IMR-90 (cell line): ENCODE results near the gene ADAMTS8. TPM values are rescaled to one million over a fixed set of nuclear protein-coding genes. Genes with fewer than 3 reads are reported as not detected.
A peak's percentile ranks its signal among the peaks of the same experiment; 100 is the strongest.

Experiments used
- ATAC-seq: fragments of 200-7000 bp; cut with Tn5 transposase; 2 replicates; pipeline ENCODE4 v1.9.1; 2020; ENCODE audit warnings: low read depth, mild to moderate bottlenecking, moderate library complexity
- BruUV-seq: library from RNA; stranded (reverse); fragments of 400-500 nt; replicated peaks from 2 replicates; lab custom pipeline; 2021; lab: Mats Ljungman, UMichigan
- CTCF ChIA-PET: fragments of 300-600 bp; formaldehyde crosslinking; extraction: SDS; loops from one replicate; lab custom pipeline; 2021; ENCODE audit warnings: antibody characterized with exemption; lab: Yijun Ruan, JAX
- POLR2A ChIA-PET: fragments of 300-600 bp; sonication (Branson Sonifier 250); formaldehyde crosslinking; loops from one replicate; lab custom pipeline; 2022; ENCODE audit warnings: antibody characterized with exemption; ENCODE audit not compliant: unreplicated experiment; lab: Charles Lee
- DNase-seq: peaks from one replicate; pipeline ENCODE4 v3.0.0; 2013
- H2AFZ ChIP-seq: replicated peaks from 2 replicates; pipeline ENCODE3; 2013; ENCODE audit warnings: low read length, mild to moderate bottlenecking; ENCODE audit not compliant: poor library complexity
- H2AK5ac ChIP-seq: 2 replicates; pipeline ENCODE4 v1.6.1; 2013; ENCODE audit warnings: low read depth, low read length, inconsistent platforms
- H2AK9ac ChIP-seq: replicated peaks from 2 replicates; pipeline ENCODE3; 2013; ENCODE audit warnings: mild to moderate bottlenecking, low read depth, low read length, moderate library complexity; ENCODE audit not compliant: poor library complexity
- H2BK120ac ChIP-seq: 2 replicates; pipeline ENCODE4 v1.6.1; 2013; ENCODE audit warnings: low read depth, low read length, inconsistent platforms
- H2BK15ac ChIP-seq: 3 replicates; pipeline ENCODE4 v1.6.1; 2013; ENCODE audit warnings: low read depth, low read length, inconsistent platforms
- H2BK20ac ChIP-seq: 2 replicates; pipeline ENCODE4 v1.6.1; 2013; ENCODE audit warnings: low read depth, mild to moderate bottlenecking, inconsistent platforms, low read length, moderate library complexity
- H2BK5ac ChIP-seq: 2 replicates; pipeline ENCODE4 v1.6.1; 2013; ENCODE audit warnings: mild to moderate bottlenecking, low read depth, low read length, inconsistent platforms; ENCODE audit not compliant: poor library complexity, severe bottlenecking
- H3K14ac ChIP-seq: replicated peaks from 2 replicates; pipeline ENCODE4 v1.6.1; 2013; ENCODE audit warnings: low read depth, low read length, inconsistent platforms
- H3K18ac ChIP-seq: 2 replicates; pipeline ENCODE4 v1.6.1; 2013; ENCODE audit warnings: low read depth, low read length, control low read depth
- H3K23ac ChIP-seq: 2 replicates; pipeline ENCODE4 v1.6.1; 2013; ENCODE audit warnings: low read depth, low read length, inconsistent platforms
- H3K27ac ChIP-seq: 2 replicates; pipeline ENCODE4 v1.5.1; 2013; ENCODE audit warnings: mild to moderate bottlenecking, control low read depth, low read length; ENCODE audit not compliant: insufficient read depth
- H3K27me3 ChIP-seq: 2 replicates; pipeline ENCODE4 v1.6.1; 2013; ENCODE audit warnings: low read length; ENCODE audit not compliant: control insufficient read depth, insufficient read depth
- H3K36me3 ChIP-seq: 2 replicates; pipeline ENCODE4 v1.6.1; 2013; ENCODE audit warnings: low read length, mixed read lengths; ENCODE audit not compliant: control insufficient read depth, insufficient read depth
- H3K4ac ChIP-seq: 2 replicates; pipeline ENCODE4 v1.6.1; 2013; ENCODE audit warnings: low read depth, low read length, inconsistent platforms
- H3K4me1 ChIP-seq: 2 replicates; pipeline ENCODE4 v1.6.1; 2013; ENCODE audit warnings: low read length, mixed read lengths; ENCODE audit not compliant: control insufficient read depth, insufficient read depth
- H3K4me2 ChIP-seq: 2 replicates; pipeline ENCODE4 v1.6.1; 2013; ENCODE audit warnings: low read depth, mild to moderate bottlenecking, control low read depth, low read length, moderate library complexity
- H3K4me3 ChIP-seq: 2 replicates; pipeline ENCODE4 v1.5.1; 2013; ENCODE audit warnings: low read depth, mild to moderate bottlenecking, control low read depth, low read length, moderate library complexity; ENCODE audit not compliant: insufficient read depth
- H3K56ac ChIP-seq: 2 replicates; pipeline ENCODE4 v1.6.1; 2013; ENCODE audit warnings: low read length, inconsistent platforms; ENCODE audit not compliant: insufficient read depth; ENCODE audit errors: extremely low read depth
- H3K79me1 ChIP-seq, 2 experiments: 2 replicates each; pipeline ENCODE4 v1.6.1; 2013; ENCODE audit warnings: low read length in 2 of 2, inconsistent platforms in 1 of 2, low read depth in 1 of 2
- H3K9ac ChIP-seq: 2 replicates; pipeline ENCODE4 v1.6.1; 2013; ENCODE audit warnings: low read depth, low read length, control low read depth
- H3K9me1 ChIP-seq: 2 replicates; pipeline ENCODE4 v1.6.1; 2013; ENCODE audit warnings: low read length, inconsistent platforms; ENCODE audit not compliant: insufficient read depth
- H3K9me3 ChIP-seq: 2 replicates; pipeline ENCODE4 v1.6.1; 2013; ENCODE audit warnings: low read length; ENCODE audit not compliant: control insufficient read depth, insufficient read depth
- H4K20me1 ChIP-seq: 2 replicates; pipeline ENCODE4 v1.6.1; 2013; ENCODE audit warnings: low read length, inconsistent platforms; ENCODE audit not compliant: insufficient read depth
- H4K5ac ChIP-seq: 2 replicates; pipeline ENCODE4 v1.6.1; 2013; ENCODE audit warnings: mild to moderate bottlenecking, low read depth, low read length, control low read depth
- H4K8ac ChIP-seq, 2 experiments: 2 replicates each; pipeline ENCODE4 v1.6.1; 2013; ENCODE audit warnings: low read depth in 2 of 2, low read length in 2 of 2, control low read depth in 1 of 2, inconsistent platforms in 1 of 2
- H4K91ac ChIP-seq: 2 replicates; pipeline ENCODE4 v1.6.1; 2013; ENCODE audit warnings: low read depth, low read length, inconsistent platforms; ENCODE audit not compliant: insufficient read depth
- BHLHE40 ChIP-seq: fragments of 150-350 bp; IDR thresholded peaks from 2 replicates; pipeline ENCODE4 v1.6.1; 2016; ENCODE audit warnings: mild to moderate bottlenecking, low read depth, low read length
- CEBPB ChIP-seq: IDR thresholded peaks from 2 replicates; pipeline ENCODE4 v1.6.1; 2012; ENCODE audit warnings: low read depth, low read length, improper control_type of control experiment
- CHD1 ChIP-seq: IDR thresholded peaks from 2 replicates; pipeline ENCODE4 v1.6.1; 2012; ENCODE audit warnings: low read depth, low read length, improper control_type of control experiment
- FOS ChIP-seq: fragments of 150-350 bp; IDR thresholded peaks from 2 replicates; pipeline ENCODE4 v1.6.1; 2016; ENCODE audit warnings: low read depth, low read length
- MAFK ChIP-seq: IDR thresholded peaks from 2 replicates; pipeline ENCODE4 v1.6.1; 2012; ENCODE audit warnings: low read depth, low read length, improper control_type of control experiment
- MAZ ChIP-seq: IDR thresholded peaks from 2 replicates; pipeline ENCODE4 v1.6.1; 2012; ENCODE audit warnings: low read depth, mild to moderate bottlenecking, low read length, improper control_type of control experiment, moderate library complexity, borderline replicate concordance
- MXI1 ChIP-seq: IDR thresholded peaks from 2 replicates; pipeline ENCODE4 v1.6.1; 2012; ENCODE audit warnings: low read depth, mild to moderate bottlenecking, low read length, moderate library complexity, borderline replicate concordance
- NFE2L2 ChIP-seq: fragments of 150-350 bp; IDR thresholded peaks from 2 replicates; pipeline ENCODE4 v1.6.1; 2016; ENCODE audit warnings: low read depth, mild to moderate bottlenecking, low read length
- RCOR1 ChIP-seq: IDR thresholded peaks from 2 replicates; pipeline ENCODE4 v1.6.1; 2012; ENCODE audit warnings: mild to moderate bottlenecking, low read length, improper control_type of control experiment; ENCODE audit not compliant: insufficient replicate concordance
- RFX5 ChIP-seq: IDR thresholded peaks from 2 replicates; pipeline ENCODE4 v1.8.0; 2012; ENCODE audit warnings: low read depth, mild to moderate bottlenecking, low read length, moderate library complexity
- SMC3 ChIP-seq: fragments of 150-350 bp; IDR thresholded peaks from 2 replicates; pipeline ENCODE4 v1.6.1; 2016; ENCODE audit warnings: low read depth, mild to moderate bottlenecking, antibody characterized with exemption, low read length, moderate library complexity
- WGBS, 2 experiments: methylation state at CpG; one replicate each; pipeline versions ENCODE4 v1.1.5 to v1.1.7; 2013; ENCODE audit warnings: missing lambda C conversion rate in 2 of 2; ENCODE audit not compliant: insufficient read length in 1 of 2; ENCODE audit errors: extremely low coverage in 2 of 2; 5-methylcytosine and 5-hydroxymethylcytosine counted together
- dilution Hi-C: fragments of 300-500 bp; cut with HindIII; formaldehyde crosslinking; loops from one replicate; pipeline ENCODE4 v1.14.3; 2018; ENCODE audit warnings: low sequenced_read_pairs; ENCODE audit not compliant: unreplicated experiment
- in situ Hi-C: fragments of 300-500 bp; cut with MboI; formaldehyde crosslinking; loops from 3 replicates; pipeline ENCODE4 v1.14.3; 2019; ENCODE audit warnings: low sequenced_read_pairs, inconsistent platforms, mixed read lengths
- intact Hi-C: fragments of 100-400 bp; cut with micrococcal nuclease; formaldehyde crosslinking; loops from 2 replicates; pipeline ENCODE4 v1.10.0; 2022
- polyA plus RNA-seq, 3 experiments: library from polyadenylated mRNA; depleted of rRNA; stranded (reverse); fragments of >200 nt; gene quantifications; 2 replicates each; pipeline ENCODE4 v1.2.3, GENCODE V29; 2012; ENCODE audit warnings: low replicate concordance in 1 of 3
- total RNA-seq: library from RNA; depleted of rRNA; stranded (reverse); fragments of >200 nt; gene quantifications from 2 replicates; pipeline ENCODE4 v1.2.3, GENCODE V29; 2012
- TF ChIP-seq, protein P1 (sequence below): fragments of 150-350 bp; IDR thresholded peaks from 2 replicates; pipeline ENCODE4 v1.6.1; 2017; ENCODE audit warnings: mild to moderate bottlenecking, antibody characterized with exemption, low read length, low read depth
- TF ChIP-seq, protein P2 (sequence below): conservative IDR thresholded peaks from 2 replicates; pipeline ENCODE4 v1.5.1; 2012; ENCODE audit warnings: mild to moderate bottlenecking, low read depth, low read length, improper control_type of control experiment

Gene ADAMTS8
- total and polyA plus RNA-seq, 2 of the 4 experiments (the other 2 are of a cell fraction): under 0.01 to 0.60 TPM

DNA sequence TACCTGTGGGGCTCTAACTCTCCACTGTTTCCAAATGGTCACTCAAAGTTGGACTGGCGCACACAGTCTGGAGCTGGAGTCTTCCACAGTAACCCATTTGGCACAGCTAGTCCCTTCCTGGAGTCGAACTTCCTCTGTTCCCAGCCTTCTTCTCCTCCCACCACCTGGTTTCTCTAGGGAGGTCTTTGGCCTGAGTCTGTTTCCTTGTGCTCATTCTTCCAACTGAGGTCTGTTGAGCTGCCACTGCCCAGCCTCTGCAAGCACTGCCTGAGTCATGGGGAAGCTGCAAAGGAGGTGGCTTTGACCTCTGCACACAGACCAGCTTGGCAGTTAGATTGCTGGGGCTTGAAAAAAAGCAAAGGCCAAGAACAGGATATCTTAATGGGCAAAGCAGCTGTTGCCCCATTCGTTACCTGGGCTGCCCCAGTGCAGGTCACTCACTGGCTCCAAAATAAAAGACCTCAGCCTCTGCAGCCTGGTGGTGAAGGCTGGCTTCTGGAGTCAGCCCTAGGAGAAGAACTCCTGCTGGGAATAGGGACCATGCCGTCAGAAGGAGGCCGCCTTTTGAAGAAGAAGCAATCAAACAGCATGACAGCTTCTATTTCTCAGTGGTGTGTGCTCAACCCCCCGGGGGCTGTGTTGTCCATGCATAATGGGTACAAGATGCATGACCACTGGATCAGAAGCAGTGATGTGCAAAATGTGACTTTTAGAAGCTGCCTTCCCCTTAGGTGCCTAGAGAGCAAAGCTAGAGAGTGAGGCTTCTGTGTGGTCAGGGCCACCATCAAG is 23.0 kb upstream of the ADAMTS8 start:
- H3K56ac ChIP-seq: no peak overlapping the region
- no peak overlapping the region for H2BK5ac ChIP-seq
- peak overlapping the region; percentile 55 for H2AFZ ChIP-seq
- H3K18ac ChIP-seq: peak overlapping the region; percentile 48
- H2AK9ac ChIP-seq: peak overlapping the region; percentile 11
- H3K27ac ChIP-seq: peak overlapping the region; percentile 36; the same call in 1 of the 2 replicates
- H3K9me3 ChIP-seq: no peaks in the 10 kb centered on the region
- in situ Hi-C loops (no loop called here), intact Hi-C loops (loop anchor here (1.0 to 5.0 kb wide), 5 partner anchors 149 to 391 kb away; no protein-coding TSS in a partner anchor), dilution Hi-C loops (no loop called here)
- peaks cover 33% of the 10 kb centered on the region; the same call in 1 of the 2 replicates for H3K36me3 ChIP-seq
- H3K23ac ChIP-seq: peak overlapping the region; percentile 62; the same call in 1 of the 2 replicates
- H2BK120ac ChIP-seq: peak overlapping the region; percentile 37; the same call in 1 of the 2 replicates
- peak overlapping the region; percentile 81 for H3K4me3 ChIP-seq
- peak overlapping the region; percentile 37; the same call in 1 of the 2 replicates for H3K4ac ChIP-seq
- peak overlapping the region in 1 of 2 experiments; percentile 46; a peak in 1 of 4 replicates for H4K8ac ChIP-seq
- ChIA-PET POLR2A (no interaction called here), CTCF (interaction anchor here (1.4 to 1.5 kb wide), 2 partner anchors 26 to 410 kb away, joined by 4 to 6 read pairs; no protein-coding TSS in a partner anchor)
- peak; percentile 9 for ATAC-seq
- peak; percentile 74 for DNase-seq
- H2AK5ac ChIP-seq: peak overlapping the region; percentile 26
- H4K5ac ChIP-seq: peak overlapping the region; percentile 15
- peaks cover 16% of the 10 kb centered on the region for H3K9me1 ChIP-seq
- peak overlapping the region; percentile 40; the same call in 1 of the 2 replicates for H3K14ac ChIP-seq
- H3K9ac ChIP-seq: peak overlapping the region; percentile 70
- H3K79me1 ChIP-seq: peaks cover 2 to 7% of the 10 kb centered on the region in 2 experiments; a peak in 3 of 4 replicates
- peak overlapping the region; percentile 95 for H3K4me2 ChIP-seq
- WGBS, 2 experiments: 68% methylated on average over 4 of the region's 6 CpGs; no CpG with 5 or more reads in 1 of the 2 experiments
- peak overlapping the region; percentile 33; the same call in 1 of the 3 replicates for H2BK15ac ChIP-seq
- peaks cover 17% of the 10 kb centered on the region for H3K4me1 ChIP-seq
- peaks cover 5% of the 10 kb centered on the region for H4K20me1 ChIP-seq
- BruUV-seq: no TSS peak
- peak overlapping the region; percentile 20; the same call in 1 of the 2 replicates for H4K91ac ChIP-seq
- H2BK20ac ChIP-seq: 0 out of 2 replicates have a peak overlapping the region, but pooled peaks have one; percentile 38
- 0 out of 2 replicates have a peak, but pooled peaks cover 2% of the 10 kb centered on the region for H3K27me3 ChIP-seq
- no peak for TF ChIP-seq CEBPB
- TF ChIP-seq SMC3: no peak
- TF ChIP-seq, protein P1, sequence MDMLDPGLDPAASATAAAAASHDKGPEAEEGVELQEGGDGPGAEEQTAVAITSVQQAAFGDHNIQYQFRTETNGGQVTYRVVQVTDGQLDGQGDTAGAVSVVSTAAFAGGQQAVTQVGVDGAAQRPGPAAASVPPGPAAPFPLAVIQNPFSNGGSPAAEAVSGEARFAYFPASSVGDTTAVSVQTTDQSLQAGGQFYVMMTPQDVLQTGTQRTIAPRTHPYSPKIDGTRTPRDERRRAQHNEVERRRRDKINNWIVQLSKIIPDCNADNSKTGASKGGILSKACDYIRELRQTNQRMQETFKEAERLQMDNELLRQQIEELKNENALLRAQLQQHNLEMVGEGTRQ: no peak
- no peak for TF ChIP-seq CHD1
- TF ChIP-seq, protein P2, sequence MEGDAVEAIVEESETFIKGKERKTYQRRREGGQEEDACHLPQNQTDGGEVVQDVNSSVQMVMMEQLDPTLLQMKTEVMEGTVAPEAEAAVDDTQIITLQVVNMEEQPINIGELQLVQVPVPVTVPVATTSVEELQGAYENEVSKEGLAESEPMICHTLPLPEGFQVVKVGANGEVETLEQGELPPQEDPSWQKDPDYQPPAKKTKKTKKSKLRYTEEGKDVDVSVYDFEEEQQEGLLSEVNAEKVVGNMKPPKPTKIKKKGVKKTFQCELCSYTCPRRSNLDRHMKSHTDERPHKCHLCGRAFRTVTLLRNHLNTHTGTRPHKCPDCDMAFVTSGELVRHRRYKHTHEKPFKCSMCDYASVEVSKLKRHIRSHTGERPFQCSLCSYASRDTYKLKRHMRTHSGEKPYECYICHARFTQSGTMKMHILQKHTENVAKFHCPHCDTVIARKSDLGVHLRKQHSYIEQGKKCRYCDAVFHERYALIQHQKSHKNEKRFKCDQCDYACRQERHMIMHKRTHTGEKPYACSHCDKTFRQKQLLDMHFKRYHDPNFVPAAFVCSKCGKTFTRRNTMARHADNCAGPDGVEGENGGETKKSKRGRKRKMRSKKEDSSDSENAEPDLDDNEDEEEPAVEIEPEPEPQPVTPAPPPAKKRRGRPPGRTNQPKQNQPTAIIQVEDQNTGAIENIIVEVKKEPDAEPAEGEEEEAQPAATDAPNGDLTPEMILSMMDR: no peak
- TF ChIP-seq BHLHE40: no peak
- TF ChIP-seq MXI1: no peak
- no peak for TF ChIP-seq RFX5
- TF ChIP-seq RCOR1: no peak
- TF ChIP-seq MAZ: no peak
- no peak for TF ChIP-seq FOS
- no peak for TF ChIP-seq NFE2L2
- no peak for TF ChIP-seq MAFK
